GM23338 (cell line): ENCODE results near the gene TNIP2. TPM values are rescaled to one million over a fixed set of nuclear protein-coding genes. Genes with fewer than 3 reads are reported as not detected.

Source experiments
- ATAC-seq: fragments of 200-7000 bp; cut with Tn5 transposase; 3 replicates; pipeline ENCODE4 v1.9.1; 2020
- DNase-seq: peaks from one replicate; pipeline ENCODE4 v3.0.0-alpha.2; 2015; ENCODE audit warnings: low spot score
- H2AFZ ChIP-seq: fragments of 200-600 bp; sonication (generic); 2 replicates; pipeline ENCODE4 v1.8.0; 2016; ENCODE audit warnings: antibody characterized with exemption, mild to moderate bottlenecking, moderate library complexity
- H3F3A ChIP-seq: fragments of 200-600 bp; sonication (generic); replicated peaks from 2 replicates; pipeline ENCODE4 v1.8.0; 2017; ENCODE audit warnings: antibody characterized with exemption, mixed run types, low read depth
- H3K27ac ChIP-seq: fragments of 200-600 bp; sonication (generic); 2 replicates; pipeline ENCODE4 v1.6.1; 2016; ENCODE audit warnings: low read depth
- H3K27me3 ChIP-seq: fragments of 200-600 bp; sonication (generic); 2 replicates; pipeline ENCODE4 v1.8.0; 2016; ENCODE audit warnings: mild to moderate bottlenecking, mixed run types, moderate library complexity; ENCODE audit not compliant: insufficient read depth
- H3K36me3 ChIP-seq: fragments of 200-600 bp; sonication (generic); 2 replicates; pipeline ENCODE4 v1.8.0; 2016; ENCODE audit warnings: mild to moderate bottlenecking; ENCODE audit not compliant: insufficient read depth
- H3K4me1 ChIP-seq: fragments of 200-600 bp; sonication (generic); 2 replicates; pipeline ENCODE4 v1.8.0; 2016; ENCODE audit warnings: mild to moderate bottlenecking, moderate library complexity; ENCODE audit not compliant: insufficient read depth
- H3K4me2 ChIP-seq: fragments of 200-600 bp; sonication (generic); 2 replicates; pipeline ENCODE4 v1.7.1; 2017; ENCODE audit warnings: mixed run types
- H3K4me3 ChIP-seq: fragments of 200-600 bp; sonication (generic); 2 replicates; pipeline ENCODE4 v1.6.1; 2016; ENCODE audit warnings: mixed run types
- H3K79me2 ChIP-seq: fragments of 200-600 bp; sonication (generic); replicated peaks from 2 replicates; pipeline ENCODE4 v1.8.0; 2017; ENCODE audit warnings: mild to moderate bottlenecking; ENCODE audit not compliant: insufficient read depth
- H3K9me2 ChIP-seq: fragments of 200-600 bp; sonication (generic); 2 replicates; pipeline ENCODE4 v1.8.0; 2017; ENCODE audit not compliant: insufficient read depth
- H4K20me1 ChIP-seq: fragments of 200-600 bp; sonication (generic); replicated peaks from 2 replicates; pipeline ENCODE4 v1.8.0; 2017; ENCODE audit warnings: mild to moderate bottlenecking; ENCODE audit not compliant: insufficient read depth
- H3K27ac Mint-ChIP-seq: 2 replicates; pipeline ENCODE4 v1.8.0; 2020; ENCODE audit warnings: inconsistent platforms, mild to moderate bottlenecking, moderate library complexity, mixed read lengths
- H3K27me3 Mint-ChIP-seq: 3 replicates; pipeline ENCODE4 v1.8.0; 2022; ENCODE audit warnings: low read depth, mild to moderate bottlenecking, moderate library complexity, mixed read lengths, inconsistent platforms; ENCODE audit not compliant: insufficient read depth, poor library complexity
- H3K36me3 Mint-ChIP-seq: 3 replicates; pipeline ENCODE4 v1.8.0; 2021; ENCODE audit warnings: low read depth, mild to moderate bottlenecking, inconsistent platforms, moderate library complexity, mixed read lengths
- H3K4me1 Mint-ChIP-seq: 3 replicates; pipeline ENCODE4 v1.8.0; 2020; ENCODE audit warnings: mild to moderate bottlenecking, inconsistent platforms, mixed read lengths
- H3K4me3 Mint-ChIP-seq: 3 replicates; pipeline ENCODE4 v1.8.0; 2021; ENCODE audit warnings: moderate library complexity, mild to moderate bottlenecking, inconsistent platforms, mixed read lengths
- H3K9me3 Mint-ChIP-seq: 3 replicates; pipeline ENCODE4 v1.8.0; 2020; ENCODE audit warnings: moderate library complexity, mild to moderate bottlenecking, inconsistent platforms, mixed read lengths
- CREB1 ChIP-seq: fragments of 250-450 bp; sonication (Bioruptor Pico); IDR thresholded peaks from 2 replicates; pipeline ENCODE4 v1.5.0; 2020; ENCODE audit warnings: low read depth, mild to moderate bottlenecking, moderate library complexity
- POLR2AphosphoS5 ChIP-seq: IDR thresholded peaks from 2 replicates; pipeline ENCODE4 v1.6.1; 2016; ENCODE audit warnings: antibody characterized with exemption, low read depth
- STAT1 ChIP-seq: IDR thresholded peaks from one replicate; pipeline ENCODE4 v1.6.1; 2016; ENCODE audit warnings: antibody characterized with exemption; ENCODE audit not compliant: unreplicated experiment
- ZNF114 ChIP-seq: fragments of 250-450 bp; sonication (Bioruptor Pico); IDR thresholded peaks from 2 replicates; pipeline ENCODE4 v1.5.0; 2020; ENCODE audit warnings: mild to moderate bottlenecking, moderate library complexity
- long read RNA-seq: library from polyadenylated mRNA; unstranded; transcript quantifications from one replicate; pipeline ENCODE4 v2.0.0, GENCODE V29; 2020; ENCODE audit not compliant: unreplicated experiment
- polyA plus RNA-seq: library from polyadenylated mRNA; unstranded; fragments of >200 nt; fragmentation: Nextera tagmentation; extraction: Ambion mirVana; gene quantifications from 2 replicates; pipeline ENCODE4 v1.2.1, GENCODE V29; 2016
- total RNA-seq: library from RNA; depleted of rRNA; stranded (reverse); fragments of >200 nt; shearing (Covaris generic); gene quantifications from 2 replicates; pipeline ENCODE4 v1.2.3, GENCODE V29; 2014; rRNA removed
- TF ChIP-seq, protein P1 (sequence below): IDR thresholded peaks from one replicate; pipeline ENCODE4 v1.6.1; 2018; ENCODE audit warnings: antibody characterized with exemption; ENCODE audit not compliant: unreplicated experiment
- TF ChIP-seq, protein P2 (sequence below): IDR thresholded peaks from 2 replicates; pipeline ENCODE4 v1.6.1; 2016; ENCODE audit warnings: antibody characterized with exemption

TNIP2 gene, protein sequence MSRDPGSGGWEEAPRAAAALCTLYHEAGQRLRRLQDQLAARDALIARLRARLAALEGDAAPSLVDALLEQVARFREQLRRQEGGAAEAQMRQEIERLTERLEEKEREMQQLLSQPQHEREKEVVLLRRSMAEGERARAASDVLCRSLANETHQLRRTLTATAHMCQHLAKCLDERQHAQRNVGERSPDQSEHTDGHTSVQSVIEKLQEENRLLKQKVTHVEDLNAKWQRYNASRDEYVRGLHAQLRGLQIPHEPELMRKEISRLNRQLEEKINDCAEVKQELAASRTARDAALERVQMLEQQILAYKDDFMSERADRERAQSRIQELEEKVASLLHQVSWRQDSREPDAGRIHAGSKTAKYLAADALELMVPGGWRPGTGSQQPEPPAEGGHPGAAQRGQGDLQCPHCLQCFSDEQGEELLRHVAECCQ
- 60.2 and 61.4 TPM in 2 replicates for total RNA-seq
- polyA plus RNA-seq: 33.9 and 34.8 TPM in 2 replicates
- long read RNA-seq, transcript TNIP2-201 (6 exons, 1,974 nt): major isoform, 50 of 61 reads
- long read RNA-seq, partial matches to known transcripts: 2 of 61 reads
- long read RNA-seq, other reads (novel, unspliced or antisense): 4 of 61 reads

DNA sequence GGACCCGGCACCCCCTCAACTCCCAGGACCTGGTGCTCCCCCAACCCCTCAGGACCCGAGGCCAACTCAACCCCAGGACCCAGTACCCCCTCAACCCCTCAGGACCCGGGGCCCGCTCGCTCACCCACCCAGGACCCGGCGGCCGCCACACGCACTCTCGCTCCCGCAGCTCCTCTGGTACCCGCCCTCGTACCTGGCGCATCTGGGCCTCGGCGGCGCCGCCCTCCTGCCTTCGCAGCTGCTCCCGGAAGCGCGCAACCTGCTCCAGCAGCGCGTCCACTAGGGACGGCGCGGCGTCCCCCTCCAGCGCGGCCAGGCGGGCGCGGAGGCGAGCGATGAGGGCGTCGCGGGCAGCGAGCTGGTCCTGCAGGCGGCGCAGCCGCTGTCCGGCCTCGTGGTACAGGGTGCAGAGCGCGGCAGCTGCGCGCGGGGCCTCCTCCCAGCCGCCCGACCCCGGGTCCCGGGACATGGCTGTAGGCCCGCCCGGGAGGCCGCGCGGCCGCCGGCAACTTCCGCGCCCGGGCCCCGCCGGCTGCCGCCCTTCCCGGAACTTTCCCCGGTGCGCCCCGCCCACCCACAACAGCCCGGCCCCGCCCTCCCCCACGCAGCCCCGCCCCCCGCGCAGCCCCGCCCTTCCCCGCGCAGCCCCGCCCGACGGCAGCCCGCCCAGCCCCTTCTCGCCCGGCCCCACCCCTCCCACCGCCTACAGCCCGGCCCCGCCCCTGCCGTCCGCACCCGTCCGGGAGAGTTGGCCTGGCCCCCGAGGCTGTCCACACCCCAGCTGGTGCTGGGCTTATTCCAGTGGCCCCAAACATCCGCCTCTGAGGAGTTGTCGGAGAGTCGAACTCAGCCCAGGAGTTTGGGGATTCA lies at the start of gene TNIP2:
Gene TNIP2 (minus strand): TSS at position 516 of the 870 bp plus-strand sequence. CDS start 47 bp downstream, at position 469.
- Mint-ChIP-seq H3K4me3 (peak within 1 kb of the TSS; percentile 67), H3K27ac (no peak within 1 kb of the TSS), H3K9me3 (no peaks in the 10 kb centered on the region; the same call in 2 of the 3 replicates), H3K36me3 (peaks cover 3% of the 10 kb centered on the region; the same call in 2 of the 3 replicates), H3K27me3 (peaks cover 12% of the 10 kb centered on the region), H3K4me1 (peaks cover 14% of the 10 kb centered on the region; the same call in 2 of the 3 replicates)
- H3K4me1 ChIP-seq: peaks cover 6% of the 10 kb centered on the region; the same call in 1 of the 2 replicates
- no peaks in the 10 kb centered on the region for H3K9me2 ChIP-seq
- ATAC-seq: peak; percentile 85
- H3K4me3 ChIP-seq: peak within 1 kb of the TSS; percentile 60
- H3K79me2 ChIP-seq: peaks cover 31% of the 10 kb centered on the region
- no peaks in the 10 kb centered on the region for H3K36me3 ChIP-seq
- H4K20me1 ChIP-seq: no peaks in the 10 kb centered on the region; the same call in 1 of the 2 replicates
- H3K27ac ChIP-seq: peak within 1 kb of the TSS; percentile 59; the same call in 1 of the 2 replicates
- peak within 1 kb of the TSS; percentile 94 for H2AFZ ChIP-seq
- 0 out of 2 replicates have a peak, but pooled peaks cover 7% of the 10 kb centered on the region for H3F3A ChIP-seq
- H3K4me2 ChIP-seq: peak within 1 kb of the TSS; percentile 81
- TF ChIP-seq POLR2AphosphoS5: peak; percentile 70
- TF ChIP-seq ZNF114 (CRISPR knock-in tag): no peak
- TF ChIP-seq STAT1: no peak
- TF ChIP-seq CREB1 (CRISPR knock-in tag): peak; percentile 34; the same call in 1 of the 2 replicates
- DNase-seq: peak; percentile 89
- no peaks in the 10 kb centered on the region for H3K27me3 ChIP-seq

DNA sequence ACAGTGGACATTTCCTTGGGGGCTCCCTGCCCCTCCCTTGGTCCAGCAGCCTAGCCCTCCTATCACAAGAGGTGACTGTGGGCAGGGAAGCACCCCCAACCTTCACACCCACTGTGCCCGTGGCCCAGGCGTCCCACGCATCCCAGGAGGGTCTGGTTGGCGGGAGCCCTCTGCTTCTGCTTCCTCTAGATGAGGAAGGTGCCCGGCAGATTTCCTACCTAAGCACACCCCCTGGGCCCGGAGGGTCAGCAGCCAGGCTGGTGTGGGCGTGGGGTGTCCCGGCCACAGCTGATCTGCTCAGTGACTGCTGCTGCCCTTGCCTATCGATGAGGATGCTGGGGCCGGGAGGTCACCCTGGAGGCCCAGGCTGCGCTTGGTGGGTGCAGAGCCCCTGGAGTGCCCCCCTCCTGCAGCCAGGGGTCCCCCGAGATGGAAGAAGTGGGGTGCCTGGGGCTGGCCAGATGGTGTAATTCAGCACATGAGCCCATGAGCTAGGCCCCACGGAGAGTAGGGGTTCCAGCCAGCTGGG lies 48.9 kb upstream of the TNIP2 start:
- Mint-ChIP-seq H3K9me3 (no peaks in the 10 kb centered on the region), H3K27ac (no peak overlapping the region), H3K36me3 (no peaks in the 10 kb centered on the region), H3K4me3 (no peak overlapping the region), H3K27me3 (peaks cover 3% of the 10 kb centered on the region), H3K4me1 (peaks cover 12% of the 10 kb centered on the region; the same call in 2 of the 3 replicates)
- ATAC-seq: no peak
- Histone ChIP-seq H3K4me1 (peaks cover 12% of the 10 kb centered on the region; the same call in 1 of the 2 replicates), H4K20me1 (no peaks in the 10 kb centered on the region), H3K36me3 (no peaks in the 10 kb centered on the region), H3K9me2 (no peaks in the 10 kb centered on the region), H3K4me3 (no peak overlapping the region), H2AFZ (no peak overlapping the region), H3K27me3 (no peaks in the 10 kb centered on the region), H3K27ac (no peak overlapping the region), H3F3A (peaks cover 6% of the 10 kb centered on the region), H3K4me2 (no peak overlapping the region), H3K79me2 (no peaks in the 10 kb centered on the region)
- no peak for DNase-seq
- TF ChIP-seq STAT1: no peak
- TF ChIP-seq, protein P1, sequence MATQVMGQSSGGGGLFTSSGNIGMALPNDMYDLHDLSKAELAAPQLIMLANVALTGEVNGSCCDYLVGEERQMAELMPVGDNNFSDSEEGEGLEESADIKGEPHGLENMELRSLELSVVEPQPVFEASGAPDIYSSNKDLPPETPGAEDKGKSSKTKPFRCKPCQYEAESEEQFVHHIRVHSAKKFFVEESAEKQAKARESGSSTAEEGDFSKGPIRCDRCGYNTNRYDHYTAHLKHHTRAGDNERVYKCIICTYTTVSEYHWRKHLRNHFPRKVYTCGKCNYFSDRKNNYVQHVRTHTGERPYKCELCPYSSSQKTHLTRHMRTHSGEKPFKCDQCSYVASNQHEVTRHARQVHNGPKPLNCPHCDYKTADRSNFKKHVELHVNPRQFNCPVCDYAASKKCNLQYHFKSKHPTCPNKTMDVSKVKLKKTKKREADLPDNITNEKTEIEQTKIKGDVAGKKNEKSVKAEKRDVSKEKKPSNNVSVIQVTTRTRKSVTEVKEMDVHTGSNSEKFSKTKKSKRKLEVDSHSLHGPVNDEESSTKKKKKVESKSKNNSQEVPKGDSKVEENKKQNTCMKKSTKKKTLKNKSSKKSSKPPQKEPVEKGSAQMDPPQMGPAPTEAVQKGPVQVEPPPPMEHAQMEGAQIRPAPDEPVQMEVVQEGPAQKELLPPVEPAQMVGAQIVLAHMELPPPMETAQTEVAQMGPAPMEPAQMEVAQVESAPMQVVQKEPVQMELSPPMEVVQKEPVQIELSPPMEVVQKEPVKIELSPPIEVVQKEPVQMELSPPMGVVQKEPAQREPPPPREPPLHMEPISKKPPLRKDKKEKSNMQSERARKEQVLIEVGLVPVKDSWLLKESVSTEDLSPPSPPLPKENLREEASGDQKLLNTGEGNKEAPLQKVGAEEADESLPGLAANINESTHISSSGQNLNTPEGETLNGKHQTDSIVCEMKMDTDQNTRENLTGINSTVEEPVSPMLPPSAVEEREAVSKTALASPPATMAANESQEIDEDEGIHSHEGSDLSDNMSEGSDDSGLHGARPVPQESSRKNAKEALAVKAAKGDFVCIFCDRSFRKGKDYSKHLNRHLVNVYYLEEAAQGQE: no peak
- TF ChIP-seq, protein P2, sequence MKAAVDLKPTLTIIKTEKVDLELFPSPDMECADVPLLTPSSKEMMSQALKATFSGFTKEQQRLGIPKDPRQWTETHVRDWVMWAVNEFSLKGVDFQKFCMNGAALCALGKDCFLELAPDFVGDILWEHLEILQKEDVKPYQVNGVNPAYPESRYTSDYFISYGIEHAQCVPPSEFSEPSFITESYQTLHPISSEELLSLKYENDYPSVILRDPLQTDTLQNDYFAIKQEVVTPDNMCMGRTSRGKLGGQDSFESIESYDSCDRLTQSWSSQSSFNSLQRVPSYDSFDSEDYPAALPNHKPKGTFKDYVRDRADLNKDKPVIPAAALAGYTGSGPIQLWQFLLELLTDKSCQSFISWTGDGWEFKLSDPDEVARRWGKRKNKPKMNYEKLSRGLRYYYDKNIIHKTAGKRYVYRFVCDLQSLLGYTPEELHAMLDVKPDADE: no peak
